Choroid plexus epithelial cell (primary cell): ENCODE results near the gene EPRS1.

Source experiments
- DNase-seq: peaks from one replicate; pipeline ENCODE4 v3.0.0-alpha.2; 2010; ENCODE audit warnings: low read depth
- H3K4me3 ChIP-seq: 2 replicates; pipeline ENCODE4 v1.5.1; 2011; ENCODE audit warnings: low read depth, mild to moderate bottlenecking, control low read depth, low read length, moderate library complexity
- CTCF ChIP-seq: conservative IDR thresholded peaks from 2 replicates; pipeline ENCODE4 v1.5.1; 2011; ENCODE audit warnings: low read depth, mild to moderate bottlenecking, control low read depth, inconsistent platforms, low read length, moderate library complexity

Gene EPRS1

DNA sequence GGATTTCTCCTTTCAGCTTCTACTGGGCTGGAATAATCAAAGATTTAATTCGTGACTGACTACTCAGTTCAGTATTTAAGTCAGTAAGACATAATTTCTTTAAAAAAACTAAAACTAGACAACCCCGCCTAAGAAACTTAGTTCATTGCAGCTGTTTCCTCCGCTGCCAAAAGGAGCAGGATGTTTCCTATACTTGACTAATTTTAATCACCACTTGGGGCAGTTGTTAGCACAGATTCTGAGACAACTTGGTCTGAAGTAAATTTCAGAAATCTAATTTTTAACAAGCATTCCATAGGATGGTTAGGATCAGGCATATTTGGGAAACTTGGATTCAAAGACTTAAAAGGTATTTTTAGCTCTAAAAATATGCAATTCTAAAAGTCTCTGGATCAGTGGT lies 34.0 kb downstream of the EPRS1 start:
- peak; percentile 60 for DNase-seq
- H3K4me3 ChIP-seq = no peak overlapping the region
- TF ChIP-seq CTCF = peak; percentile 44

DNA sequence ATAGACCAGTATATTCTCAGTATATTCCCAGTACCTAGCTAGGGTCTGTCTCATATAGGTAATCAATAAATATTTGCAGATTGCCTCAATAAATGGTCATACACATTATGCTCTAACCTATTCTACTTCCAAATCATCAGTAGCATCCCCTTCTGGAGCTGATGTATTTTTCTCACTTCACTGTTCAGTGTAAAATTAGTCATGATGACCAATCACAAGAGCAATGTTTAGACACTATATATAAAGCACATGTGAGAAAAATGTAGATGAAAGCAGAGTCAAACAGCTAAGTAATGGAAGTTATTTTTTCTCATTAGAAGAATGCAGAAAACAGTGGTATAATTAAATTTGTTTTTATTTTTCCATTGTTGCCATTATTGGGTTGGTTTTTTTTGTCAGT lies 34.7 kb downstream of the EPRS1 start:
- no peak overlapping the region for H3K4me3 ChIP-seq
- no peak for TF ChIP-seq CTCF
- no peak for DNase-seq

GRCh38 chr1:220007438-220007837 lies 38.9 kb downstream of the EPRS1 start:
- H3K4me3 ChIP-seq = no peak overlapping the region
- peak; percentile 41 for DNase-seq
- no peak for TF ChIP-seq CTCF

DNA sequence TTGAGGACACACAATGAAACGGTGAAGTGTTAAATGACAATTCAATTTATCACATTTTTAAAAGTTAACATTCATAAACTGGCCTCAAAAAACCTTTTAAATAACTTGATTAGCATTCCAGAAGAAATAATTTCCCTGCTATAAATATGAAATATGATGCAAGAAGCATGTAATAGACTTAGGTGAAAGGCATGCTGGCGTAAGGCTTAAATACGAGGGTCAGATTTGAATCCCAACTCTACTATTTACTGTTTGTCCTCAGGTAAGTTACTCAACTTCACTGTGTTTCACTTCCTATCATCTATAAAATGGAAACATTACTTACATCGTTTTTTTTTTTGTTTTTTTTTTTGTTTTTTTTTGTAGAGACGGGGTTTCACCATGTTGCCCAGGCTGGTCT lies 40.8 kb downstream of the EPRS1 start:
- H3K4me3 ChIP-seq = no peak overlapping the region
- no peak for DNase-seq
- no peak for TF ChIP-seq CTCF

DNA sequence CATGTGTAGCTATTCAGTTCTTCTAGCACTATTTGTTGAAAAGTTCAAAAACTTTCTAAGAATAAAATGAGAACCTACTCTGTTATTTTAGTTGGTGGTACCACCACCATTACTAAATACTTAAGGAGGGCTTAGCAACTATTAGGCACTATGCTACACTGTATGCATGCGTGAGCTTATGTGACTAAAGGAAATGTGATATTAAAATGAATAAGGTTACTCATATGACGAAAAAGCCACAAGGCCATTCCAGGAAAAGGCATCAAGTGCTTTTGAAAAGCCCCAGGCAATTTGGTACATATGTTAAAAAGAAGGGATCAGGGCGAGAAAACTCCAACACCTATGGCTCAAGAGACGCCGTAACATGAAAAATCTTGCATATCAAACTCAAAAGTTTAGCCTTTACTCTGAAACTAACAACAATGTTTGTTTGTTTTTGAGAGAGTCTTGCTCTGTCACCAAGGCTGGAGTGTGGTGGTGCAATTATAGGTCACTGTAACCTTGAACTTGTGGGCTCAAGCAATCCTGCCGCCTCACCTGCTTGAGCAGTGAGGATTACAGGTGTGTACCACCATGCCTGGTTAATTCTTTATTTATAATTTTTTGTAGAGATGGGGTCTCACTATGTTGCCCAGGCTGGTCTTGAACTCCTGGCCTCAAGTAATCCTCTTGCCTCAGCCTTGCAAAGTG lies 42.5 kb downstream of the EPRS1 start:
- no peak overlapping the region for H3K4me3 ChIP-seq
- no peak for DNase-seq
- no peak for TF ChIP-seq CTCF

GRCh38 chr1:220003015-220003414 lies 43.3 kb downstream of the EPRS1 start:
- TF ChIP-seq CTCF = no peak
- DNase-seq = no peak
- H3K4me3 ChIP-seq = no peak overlapping the region

DNA sequence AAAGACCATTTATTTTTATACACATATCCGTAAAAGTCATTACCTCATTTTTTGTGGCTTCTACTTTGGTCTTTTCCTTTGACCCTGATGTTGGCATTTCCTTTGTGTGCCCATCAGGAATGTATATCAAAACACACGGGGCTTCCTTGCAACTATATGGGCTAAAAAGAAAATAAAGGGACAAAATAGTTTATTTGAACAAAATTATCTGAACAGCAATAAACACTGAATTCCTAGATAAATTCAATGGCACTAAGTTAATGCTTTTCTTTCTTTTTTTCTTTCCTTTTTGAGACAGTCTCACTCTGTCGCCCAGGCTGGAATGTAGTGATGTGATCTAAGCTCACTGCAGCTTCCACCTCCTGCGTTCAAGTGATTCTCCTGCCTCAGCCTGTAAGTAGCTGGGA lies 45.2 kb downstream of the EPRS1 start:
- no peak for TF ChIP-seq CTCF
- peak; percentile 62 for DNase-seq
- no peak overlapping the region for H3K4me3 ChIP-seq
